SK-N-SH (cell line): ENCODE results near the gene TM9SF1. TPM values are rescaled to one million over a fixed set of nuclear protein-coding genes. Genes with fewer than 3 reads are reported as not detected.

Source experiments
- CTCF ChIA-PET: fragments of 300-600, 350-600 bp; formaldehyde crosslinking; extraction: SDS; loops from one replicate; lab custom pipeline; 2021; lab: Yijun Ruan, JAX
- POLR2A ChIA-PET: fragments of 350-600 bp; sonication (Branson Sonifier 250); formaldehyde crosslinking; extraction: SDS; loops from one replicate; lab custom pipeline; 2020; ENCODE audit warnings: antibody characterized with exemption, inconsistent platforms; lab: Yijun Ruan, JAX
- DNase-seq: peaks from one replicate; pipeline ENCODE4 v3.0.0; 2012
- H2AFZ ChIP-seq: fragments of 200-600 bp; sonication (generic); 2 replicates; pipeline ENCODE4 v1.8.1; 2016; ENCODE audit warnings: antibody characterized with exemption, mild to moderate bottlenecking, low read depth
- H3F3A ChIP-seq: fragments of 200-600 bp; sonication (generic); replicated peaks from 2 replicates; pipeline ENCODE3; 2016; ENCODE audit warnings: antibody characterized with exemption, mild to moderate bottlenecking; ENCODE audit not compliant: insufficient read depth
- H3K27ac ChIP-seq, 2 experiments: fragments of 200-500 bp in 1 of 2; fragments of 200-600 bp in 1 of 2; sonication (Bioruptor generic) in 1 of 2; sonication (generic), shearing (Covaris generic) in 1 of 2; 2 replicates each; pipeline versions ENCODE4 v1.5.1 to v1.6.1; 2014 to 2016; ENCODE audit warnings: low read depth in 2 of 2, inconsistent platforms in 1 of 2, low read length in 1 of 2, mild to moderate bottlenecking in 1 of 2, mixed read lengths in 1 of 2
- H3K27me3 ChIP-seq: fragments of 200-600 bp; sonication (generic), shearing (Covaris generic); 2 replicates; pipeline ENCODE4 v1.6.1; 2016; ENCODE audit warnings: mixed run types; ENCODE audit not compliant: insufficient read depth
- H3K36me3 ChIP-seq, 2 experiments: fragments of 200-500 bp in 1 of 2; fragments of 200-600 bp in 1 of 2; sonication (Bioruptor generic) in 1 of 2; sonication (generic) in 1 of 2; replicated peaks in 1 of 2; 2 replicates each; pipeline versions ENCODE3 to v1.5.1; 2014 to 2016; ENCODE audit warnings: low read length in 1 of 2, mild to moderate bottlenecking in 1 of 2; ENCODE audit not compliant: insufficient read depth in 2 of 2, control insufficient read depth in 1 of 2
- H3K4me1 ChIP-seq, 2 experiments: fragments of 200-500 bp in 1 of 2; fragments of 200-600 bp in 1 of 2; sonication (Bioruptor generic) in 1 of 2; sonication (generic), shearing (Covaris generic) in 1 of 2; 2 replicates each; pipeline versions ENCODE4 v1.5.1 to v1.6.1; 2014 to 2016; ENCODE audit warnings: low read depth in 1 of 2, low read length in 1 of 2, mixed run types in 1 of 2; ENCODE audit not compliant: insufficient read depth in 2 of 2, control insufficient read depth in 1 of 2
- H3K4me2 ChIP-seq: fragments of 200-600 bp; sonication (generic), shearing (Covaris generic); 2 replicates; pipeline ENCODE4 v1.6.1; 2017; ENCODE audit warnings: mixed run types
- H3K4me3 ChIP-seq, 2 experiments: fragments of 200-500 bp in 1 of 2; fragments of 200-600 bp in 1 of 2; sonication (Bioruptor generic) in 1 of 2; sonication (generic), shearing (Covaris generic) in 1 of 2; 2 replicates each; pipeline versions ENCODE4 v1.5.1 to v1.8.1; 2014 to 2016; ENCODE audit warnings: low read depth in 2 of 2, inconsistent platforms in 1 of 2, low read length in 1 of 2, mild to moderate bottlenecking in 1 of 2, mixed read lengths in 1 of 2, moderate library complexity in 1 of 2
- H3K79me2 ChIP-seq: fragments of 200-600 bp; sonication (generic); 2 replicates; pipeline ENCODE4 v1.8.1; 2017; ENCODE audit warnings: mild to moderate bottlenecking; ENCODE audit not compliant: insufficient read depth
- H3K9ac ChIP-seq: fragments of 200-600 bp; sonication (generic); 2 replicates; pipeline ENCODE4 v1.6.1; 2017; ENCODE audit warnings: mixed run types
- H3K9me2 ChIP-seq: fragments of 200-600 bp; sonication (generic); 2 replicates; pipeline ENCODE4 v1.6.1; 2017; ENCODE audit warnings: mixed run types
- H3K9me3 ChIP-seq: fragments of 200-600 bp; sonication (generic); 2 replicates; pipeline ENCODE4 v1.6.1; 2017; ENCODE audit warnings: mixed run types, mild to moderate bottlenecking, moderate library complexity
- H4K20me1 ChIP-seq: fragments of 200-600 bp; sonication (generic); 2 replicates; pipeline ENCODE4 v1.6.1; 2017; ENCODE audit warnings: mild to moderate bottlenecking, mixed run types; ENCODE audit not compliant: insufficient read depth
- CHD2 ChIP-seq: fragments of 150-350 bp; IDR thresholded peaks from 2 replicates; pipeline ENCODE4 v1.6.1; 2018; ENCODE audit warnings: low read length; ENCODE audit not compliant: partially characterized antibody
- FOSL2 ChIP-seq: IDR thresholded peaks from 2 replicates; pipeline ENCODE4 v1.4.0; 2012; ENCODE audit warnings: low read depth, mild to moderate bottlenecking, moderate library complexity, borderline replicate concordance
- JUND ChIP-seq: IDR thresholded peaks from 2 replicates; pipeline ENCODE4 v1.4.0; 2012
- MEF2A ChIP-seq: IDR thresholded peaks from 2 replicates; pipeline ENCODE4 v1.4.0; 2012; ENCODE audit warnings: low read depth, borderline replicate concordance
- MXI1 ChIP-seq: IDR thresholded peaks from 2 replicates; pipeline ENCODE4 v1.6.1; 2012; ENCODE audit warnings: mild to moderate bottlenecking, low read depth, low read length, improper control_type of control experiment
- NRF1 ChIP-seq: IDR thresholded peaks from 2 replicates; pipeline ENCODE4 v1.6.1; 2012; ENCODE audit warnings: low read depth, mild to moderate bottlenecking, low read length
- POLR2AphosphoS5 ChIP-seq: IDR thresholded peaks from 2 replicates; pipeline ENCODE4 v1.6.1; 2012; ENCODE audit warnings: low read depth, low read length
- RCOR1 ChIP-seq: fragments of 150-350 bp; IDR thresholded peaks from 2 replicates; pipeline ENCODE4 v1.6.1; 2017; ENCODE audit warnings: antibody characterized with exemption, low read length
- RXRA ChIP-seq: IDR thresholded peaks from 2 replicates; pipeline ENCODE4 v1.4.0; 2012; ENCODE audit warnings: low read depth, mild to moderate bottlenecking, borderline replicate concordance
- SIN3A ChIP-seq: IDR thresholded peaks from 2 replicates; pipeline ENCODE4 v1.6.1; 2012; ENCODE audit warnings: low read depth, mild to moderate bottlenecking, low read length, moderate library complexity, borderline replicate concordance
- SMC3 ChIP-seq: IDR thresholded peaks from 2 replicates; pipeline ENCODE4 v1.6.1; 2012; ENCODE audit warnings: low read depth, low read length, improper control_type of control experiment
- TCF12 ChIP-seq: IDR thresholded peaks from 2 replicates; pipeline ENCODE4 v1.4.0; 2012
- TEAD4 ChIP-seq: IDR thresholded peaks from 2 replicates; pipeline ENCODE4 v1.4.0; 2012; ENCODE audit warnings: mild to moderate bottlenecking, borderline replicate concordance; ENCODE audit not compliant: insufficient read depth
- YY1 ChIP-seq: IDR thresholded peaks from 2 replicates; pipeline ENCODE4 v1.4.0; 2012; ENCODE audit warnings: low read depth, mild to moderate bottlenecking
- WGBS: methylation state at CpG from one replicate; pipeline ENCODE4 v1.1.6; 2017; ENCODE audit warnings: low lambda C conversion rate; 5-methylcytosine and 5-hydroxymethylcytosine counted together
- polyA plus RNA-seq, 3 experiments: library from polyadenylated mRNA; depleted of rRNA; stranded (reverse); fragments of >200 nt; gene quantifications; 2 replicates each; pipeline ENCODE4 v1.2.3, GENCODE V29; 2012
- TF ChIP-seq, protein P1 (sequence below): IDR thresholded peaks from 2 replicates; pipeline ENCODE4 v1.4.0; 2012; ENCODE audit warnings: low read depth, borderline replicate concordance
- TF ChIP-seq, protein P2 (sequence below): IDR thresholded peaks from 2 replicates; pipeline ENCODE4; 2012
- TF ChIP-seq, protein P3 (sequence below): fragments of 150-350 bp; IDR thresholded peaks from 2 replicates; pipeline ENCODE4 v1.6.1; 2017; ENCODE audit warnings: antibody characterized with exemption, low read length, low read depth, borderline replicate concordance

Gene TM9SF1
- polyA plus RNA-seq, 1 of the 3 experiments (the other 2 are of a cell fraction), result 48.7 TPM

DNA sequence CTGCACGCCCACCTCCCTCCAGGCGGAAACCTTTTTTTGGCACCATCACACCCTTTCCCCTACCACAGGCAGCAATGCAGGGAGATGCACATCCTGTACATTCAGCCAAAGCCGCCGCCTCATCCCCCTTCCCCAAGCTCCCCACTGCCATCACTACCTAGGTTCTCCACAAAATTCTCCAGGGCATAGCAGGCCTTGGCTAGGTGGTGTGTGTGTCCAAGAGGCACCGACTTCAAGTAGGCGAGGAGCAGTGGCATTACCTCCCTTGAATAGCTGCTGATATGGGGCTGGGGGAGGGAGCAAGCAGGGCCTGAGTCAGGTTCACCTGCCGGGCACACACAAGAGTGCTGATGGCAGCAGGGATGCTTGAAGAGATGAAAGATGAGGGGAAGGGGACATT is 10.2 kb downstream of the TM9SF1 start:
- no peak overlapping the region for H3K4me3 ChIP-seq
- H3K9me3 ChIP-seq, result no peaks in the 10 kb centered on the region
- WGBS, result 90% methylated on average over 7 of the region's 7 CpGs
- no peak overlapping the region for H2AFZ ChIP-seq
- ChIA-PET POLR2A (interaction anchor here (1.4 to 1.7 kb wide), 2 partner anchors 11 to 13 kb away, joined by 4 read pairs; partner anchors contain the start of genes REC8 and TM9SF1), CTCF (interaction anchor here (0.7 to 3.8 kb wide), 4 partner anchors 12 to 76 kb away, joined by 3 to 16 read pairs (median 8); partner anchors contain the start of genes IRF9 and MDP1)
- peaks cover 19% of the 10 kb centered on the region for H3K79me2 ChIP-seq
- DNase-seq, result no peak
- no peak overlapping the region for H3K27ac ChIP-seq
- H3K27me3 ChIP-seq, result no peaks in the 10 kb centered on the region
- no peaks in the 10 kb centered on the region for H4K20me1 ChIP-seq
- H3K4me1 ChIP-seq, result peaks cover 9 to 21% of the 10 kb centered on the region in 2 experiments
- no peak overlapping the region for H3K4me2 ChIP-seq
- peaks cover 22% of the 10 kb centered on the region for H3F3A ChIP-seq
- TF ChIP-seq SIN3A (no peak), SMC3 (no peak), YY1 (no peak), MEF2A (no peak), FOSL2 (no peak), TEAD4 (no peak), CHD2 (no peak), POLR2AphosphoS5 (no peak), RXRA (no peak), MXI1 (no peak), TCF12 (no peak), JUND (no peak), NRF1 (no peak), RCOR1 (no peak)
- TF ChIP-seq, protein P1, sequence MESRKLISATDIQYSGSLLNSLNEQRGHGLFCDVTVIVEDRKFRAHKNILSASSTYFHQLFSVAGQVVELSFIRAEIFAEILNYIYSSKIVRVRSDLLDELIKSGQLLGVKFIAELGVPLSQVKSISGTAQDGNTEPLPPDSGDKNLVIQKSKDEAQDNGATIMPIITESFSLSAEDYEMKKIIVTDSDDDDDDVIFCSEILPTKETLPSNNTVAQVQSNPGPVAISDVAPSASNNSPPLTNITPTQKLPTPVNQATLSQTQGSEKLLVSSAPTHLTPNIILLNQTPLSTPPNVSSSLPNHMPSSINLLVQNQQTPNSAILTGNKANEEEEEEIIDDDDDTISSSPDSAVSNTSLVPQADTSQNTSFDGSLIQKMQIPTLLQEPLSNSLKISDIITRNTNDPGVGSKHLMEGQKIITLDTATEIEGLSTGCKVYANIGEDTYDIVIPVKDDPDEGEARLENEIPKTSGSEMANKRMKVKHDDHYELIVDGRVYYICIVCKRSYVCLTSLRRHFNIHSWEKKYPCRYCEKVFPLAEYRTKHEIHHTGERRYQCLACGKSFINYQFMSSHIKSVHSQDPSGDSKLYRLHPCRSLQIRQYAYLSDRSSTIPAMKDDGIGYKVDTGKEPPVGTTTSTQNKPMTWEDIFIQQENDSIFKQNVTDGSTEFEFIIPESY, result no peak
- TF ChIP-seq, protein P2, sequence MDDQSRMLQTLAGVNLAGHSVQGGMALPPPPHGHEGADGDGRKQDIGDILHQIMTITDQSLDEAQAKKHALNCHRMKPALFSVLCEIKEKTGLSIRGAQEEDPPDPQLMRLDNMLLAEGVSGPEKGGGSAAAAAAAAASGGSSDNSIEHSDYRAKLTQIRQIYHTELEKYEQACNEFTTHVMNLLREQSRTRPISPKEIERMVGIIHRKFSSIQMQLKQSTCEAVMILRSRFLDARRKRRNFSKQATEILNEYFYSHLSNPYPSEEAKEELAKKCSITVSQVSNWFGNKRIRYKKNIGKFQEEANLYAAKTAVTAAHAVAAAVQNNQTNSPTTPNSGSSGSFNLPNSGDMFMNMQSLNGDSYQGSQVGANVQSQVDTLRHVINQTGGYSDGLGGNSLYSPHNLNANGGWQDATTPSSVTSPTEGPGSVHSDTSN, result no peak
- TF ChIP-seq, protein P3, sequence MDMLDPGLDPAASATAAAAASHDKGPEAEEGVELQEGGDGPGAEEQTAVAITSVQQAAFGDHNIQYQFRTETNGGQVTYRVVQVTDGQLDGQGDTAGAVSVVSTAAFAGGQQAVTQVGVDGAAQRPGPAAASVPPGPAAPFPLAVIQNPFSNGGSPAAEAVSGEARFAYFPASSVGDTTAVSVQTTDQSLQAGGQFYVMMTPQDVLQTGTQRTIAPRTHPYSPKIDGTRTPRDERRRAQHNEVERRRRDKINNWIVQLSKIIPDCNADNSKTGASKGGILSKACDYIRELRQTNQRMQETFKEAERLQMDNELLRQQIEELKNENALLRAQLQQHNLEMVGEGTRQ, result no peak
- TF ChIP-seq, all 33 proteins: peak for 0
- H3K36me3 ChIP-seq, result peaks cover 21 to 79% of the 10 kb centered on the region in 2 experiments
- no peaks in the 10 kb centered on the region for H3K9me2 ChIP-seq
- no peak overlapping the region for H3K9ac ChIP-seq
